IMR-90 (cell line): Measurements from ENCODE around the gene AKAP7. TPM values are rescaled to one million over a fixed set of nuclear protein-coding genes. Genes with fewer than 3 reads are reported as not detected.
A peak's percentile ranks its signal among the peaks of the same experiment; 100 is the strongest.

Experiments
- ATAC-seq: fragments of 200-7000 bp; cut with Tn5 transposase; 2 replicates; pipeline ENCODE4 v1.9.1; 2020; ENCODE audit warnings: low read depth, mild to moderate bottlenecking, moderate library complexity
- BruUV-seq: library from RNA; stranded (reverse); fragments of 400-500 nt; replicated peaks from 2 replicates; lab custom pipeline; 2021; lab: Mats Ljungman, UMichigan
- CTCF ChIA-PET: fragments of 300-600 bp; formaldehyde crosslinking; extraction: SDS; loops from one replicate; lab custom pipeline; 2021; ENCODE audit warnings: antibody characterized with exemption; lab: Yijun Ruan, JAX
- POLR2A ChIA-PET: fragments of 300-600 bp; sonication (Branson Sonifier 250); formaldehyde crosslinking; loops from one replicate; lab custom pipeline; 2022; ENCODE audit warnings: antibody characterized with exemption; ENCODE audit not compliant: unreplicated experiment; lab: Charles Lee
- DNase-seq: peaks from one replicate; pipeline ENCODE4 v3.0.0; 2013
- H2AFZ ChIP-seq: replicated peaks from 2 replicates; pipeline ENCODE3; 2013; ENCODE audit warnings: low read length, mild to moderate bottlenecking; ENCODE audit not compliant: poor library complexity
- H2AK5ac ChIP-seq: 2 replicates; pipeline ENCODE4 v1.6.1; 2013; ENCODE audit warnings: low read depth, low read length, inconsistent platforms
- H2AK9ac ChIP-seq: replicated peaks from 2 replicates; pipeline ENCODE3; 2013; ENCODE audit warnings: mild to moderate bottlenecking, low read depth, low read length, moderate library complexity; ENCODE audit not compliant: poor library complexity
- H2BK120ac ChIP-seq: 2 replicates; pipeline ENCODE4 v1.6.1; 2013; ENCODE audit warnings: low read depth, low read length, inconsistent platforms
- H2BK15ac ChIP-seq: 3 replicates; pipeline ENCODE4 v1.6.1; 2013; ENCODE audit warnings: low read depth, low read length, inconsistent platforms
- H2BK20ac ChIP-seq: 2 replicates; pipeline ENCODE4 v1.6.1; 2013; ENCODE audit warnings: low read depth, mild to moderate bottlenecking, inconsistent platforms, low read length, moderate library complexity
- H2BK5ac ChIP-seq: 2 replicates; pipeline ENCODE4 v1.6.1; 2013; ENCODE audit warnings: mild to moderate bottlenecking, low read depth, low read length, inconsistent platforms; ENCODE audit not compliant: poor library complexity, severe bottlenecking
- H3K14ac ChIP-seq: replicated peaks from 2 replicates; pipeline ENCODE4 v1.6.1; 2013; ENCODE audit warnings: low read depth, low read length, inconsistent platforms
- H3K18ac ChIP-seq: 2 replicates; pipeline ENCODE4 v1.6.1; 2013; ENCODE audit warnings: low read depth, low read length, control low read depth
- H3K23ac ChIP-seq: 2 replicates; pipeline ENCODE4 v1.6.1; 2013; ENCODE audit warnings: low read depth, low read length, inconsistent platforms
- H3K27ac ChIP-seq: 2 replicates; pipeline ENCODE4 v1.5.1; 2013; ENCODE audit warnings: mild to moderate bottlenecking, control low read depth, low read length; ENCODE audit not compliant: insufficient read depth
- H3K27me3 ChIP-seq: 2 replicates; pipeline ENCODE4 v1.6.1; 2013; ENCODE audit warnings: low read length; ENCODE audit not compliant: control insufficient read depth, insufficient read depth
- H3K36me3 ChIP-seq: 2 replicates; pipeline ENCODE4 v1.6.1; 2013; ENCODE audit warnings: low read length, mixed read lengths; ENCODE audit not compliant: control insufficient read depth, insufficient read depth
- H3K4ac ChIP-seq: 2 replicates; pipeline ENCODE4 v1.6.1; 2013; ENCODE audit warnings: low read depth, low read length, inconsistent platforms
- H3K4me1 ChIP-seq: 2 replicates; pipeline ENCODE4 v1.6.1; 2013; ENCODE audit warnings: low read length, mixed read lengths; ENCODE audit not compliant: control insufficient read depth, insufficient read depth
- H3K4me2 ChIP-seq: 2 replicates; pipeline ENCODE4 v1.6.1; 2013; ENCODE audit warnings: low read depth, mild to moderate bottlenecking, control low read depth, low read length, moderate library complexity
- H3K4me3 ChIP-seq: 2 replicates; pipeline ENCODE4 v1.5.1; 2013; ENCODE audit warnings: low read depth, mild to moderate bottlenecking, control low read depth, low read length, moderate library complexity; ENCODE audit not compliant: insufficient read depth
- H3K56ac ChIP-seq: 2 replicates; pipeline ENCODE4 v1.6.1; 2013; ENCODE audit warnings: low read length, inconsistent platforms; ENCODE audit not compliant: insufficient read depth; ENCODE audit errors: extremely low read depth
- H3K79me1 ChIP-seq, 2 experiments: 2 replicates each; pipeline ENCODE4 v1.6.1; 2013; ENCODE audit warnings: low read length in 2 of 2, inconsistent platforms in 1 of 2, low read depth in 1 of 2
- H3K9ac ChIP-seq: 2 replicates; pipeline ENCODE4 v1.6.1; 2013; ENCODE audit warnings: low read depth, low read length, control low read depth
- H3K9me1 ChIP-seq: 2 replicates; pipeline ENCODE4 v1.6.1; 2013; ENCODE audit warnings: low read length, inconsistent platforms; ENCODE audit not compliant: insufficient read depth
- H3K9me3 ChIP-seq: 2 replicates; pipeline ENCODE4 v1.6.1; 2013; ENCODE audit warnings: low read length; ENCODE audit not compliant: control insufficient read depth, insufficient read depth
- H4K20me1 ChIP-seq: 2 replicates; pipeline ENCODE4 v1.6.1; 2013; ENCODE audit warnings: low read length, inconsistent platforms; ENCODE audit not compliant: insufficient read depth
- H4K5ac ChIP-seq: 2 replicates; pipeline ENCODE4 v1.6.1; 2013; ENCODE audit warnings: mild to moderate bottlenecking, low read depth, low read length, control low read depth
- H4K8ac ChIP-seq, 2 experiments: 2 replicates each; pipeline ENCODE4 v1.6.1; 2013; ENCODE audit warnings: low read depth in 2 of 2, low read length in 2 of 2, control low read depth in 1 of 2, inconsistent platforms in 1 of 2
- H4K91ac ChIP-seq: 2 replicates; pipeline ENCODE4 v1.6.1; 2013; ENCODE audit warnings: low read depth, low read length, inconsistent platforms; ENCODE audit not compliant: insufficient read depth
- BHLHE40 ChIP-seq: fragments of 150-350 bp; IDR thresholded peaks from 2 replicates; pipeline ENCODE4 v1.6.1; 2016; ENCODE audit warnings: mild to moderate bottlenecking, low read depth, low read length
- MAZ ChIP-seq: IDR thresholded peaks from 2 replicates; pipeline ENCODE4 v1.6.1; 2012; ENCODE audit warnings: low read depth, mild to moderate bottlenecking, low read length, improper control_type of control experiment, moderate library complexity, borderline replicate concordance
- POLR2A ChIP-seq: IDR thresholded peaks from 2 replicates; pipeline ENCODE4 v1.6.1; 2012; ENCODE audit warnings: mild to moderate bottlenecking, low read depth, low read length
- WGBS, 2 experiments: methylation state at CpG; one replicate each; pipeline versions ENCODE4 v1.1.5 to v1.1.7; 2013; ENCODE audit warnings: missing lambda C conversion rate in 2 of 2; ENCODE audit not compliant: insufficient read length in 1 of 2; ENCODE audit errors: extremely low coverage in 2 of 2; 5-methylcytosine and 5-hydroxymethylcytosine counted together
- dilution Hi-C: fragments of 300-500 bp; cut with HindIII; formaldehyde crosslinking; loops from one replicate; pipeline ENCODE4 v1.14.3; 2018; ENCODE audit warnings: low sequenced_read_pairs; ENCODE audit not compliant: unreplicated experiment
- in situ Hi-C: fragments of 300-500 bp; cut with MboI; formaldehyde crosslinking; loops from 3 replicates; pipeline ENCODE4 v1.14.3; 2019; ENCODE audit warnings: low sequenced_read_pairs, inconsistent platforms, mixed read lengths
- intact Hi-C: fragments of 100-400 bp; cut with micrococcal nuclease; formaldehyde crosslinking; loops from 2 replicates; pipeline ENCODE4 v1.10.0; 2022
- polyA plus RNA-seq, 3 experiments: library from polyadenylated mRNA; depleted of rRNA; stranded (reverse); fragments of >200 nt; gene quantifications; 2 replicates each; pipeline ENCODE4 v1.2.3, GENCODE V29; 2012; ENCODE audit warnings: low replicate concordance in 1 of 3
- total RNA-seq: library from RNA; depleted of rRNA; stranded (reverse); fragments of >200 nt; gene quantifications from 2 replicates; pipeline ENCODE4 v1.2.3, GENCODE V29; 2012

Gene AKAP7
- total and polyA plus RNA-seq, 2 of the 4 experiments (the other 2 are of a cell fraction), result 0.54 to 1.1 TPM

DNA sequence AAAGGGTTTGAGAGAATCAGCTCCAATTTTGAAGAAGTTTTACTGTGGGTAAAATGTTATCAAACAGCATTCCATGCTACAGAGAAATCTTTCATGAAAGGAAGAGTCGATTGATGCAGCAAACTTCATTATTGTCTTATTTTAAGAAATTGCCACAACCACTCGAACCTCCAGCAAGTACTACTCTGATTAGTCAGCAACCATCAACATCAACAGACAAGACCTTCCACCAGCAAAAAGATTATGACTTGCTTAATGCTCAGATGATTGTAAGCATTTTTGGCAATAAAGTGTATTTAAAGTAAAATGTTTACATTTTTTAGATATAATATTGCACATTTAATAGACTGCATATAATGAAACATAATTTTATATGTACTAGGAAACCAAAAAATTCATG, 87.5 kb downstream of the AKAP7 start:
- intact Hi-C loops, result no loop called here
- H2BK20ac ChIP-seq, result no peak overlapping the region
- H2BK15ac ChIP-seq, result no peak overlapping the region
- no peak overlapping the region for H2BK120ac ChIP-seq
- ChIA-PET CTCF (interaction anchor here (0.6 kb wide), 1 partner anchor 254 kb away, joined by 6 read pairs; no protein-coding TSS in a partner anchor), POLR2A (no interaction called here)
- no peaks in the 10 kb centered on the region for H3K27me3 ChIP-seq
- no peak for TF ChIP-seq POLR2A
- TF ChIP-seq BHLHE40, result no peak
- TF ChIP-seq MAZ, result no peak
- WGBS, 2 experiments, result no CpG with 5 or more reads among the region's 2 CpGs
- H4K20me1 ChIP-seq, result no peaks in the 10 kb centered on the region
- peak; percentile 62 for DNase-seq
- H3K56ac ChIP-seq, result no peak overlapping the region
- no peak overlapping the region for H3K14ac ChIP-seq
- no peaks in the 10 kb centered on the region for H3K9me1 ChIP-seq
- no peak overlapping the region for H3K23ac ChIP-seq
- no peak overlapping the region for H2AFZ ChIP-seq
- H3K18ac ChIP-seq, result no peak overlapping the region
- H3K4me1 ChIP-seq, result no peaks in the 10 kb centered on the region
- no TSS peak for BruUV-seq
- no peaks in the 10 kb centered on the region for H3K9me3 ChIP-seq
- H2BK5ac ChIP-seq, result no peak overlapping the region
- no peak overlapping the region for H2AK9ac ChIP-seq
- dilution Hi-C loops, result no loop called here
- H4K8ac ChIP-seq, result no peak overlapping the region
- H3K79me1 ChIP-seq, result no peaks in the 10 kb centered on the region
- ATAC-seq, result peak; percentile 62
- H3K4me2 ChIP-seq, result no peak overlapping the region
- H3K4ac ChIP-seq, result no peak overlapping the region
- no peak overlapping the region for H3K27ac ChIP-seq
- no peak overlapping the region for H3K9ac ChIP-seq
- no peak overlapping the region for H4K5ac ChIP-seq
- no peak overlapping the region for H3K4me3 ChIP-seq
- no peak overlapping the region for H4K91ac ChIP-seq
- H3K36me3 ChIP-seq, result no peaks in the 10 kb centered on the region
- no peak overlapping the region for H2AK5ac ChIP-seq
- in situ Hi-C loops, result no loop called here
